SHP77 treated with DMSO at 0.1 percent for 48 hours (cell line): ENCODE data around the gene TMEM30A.

Experiments used
- DNase-seq: peaks from one replicate; lab custom pipeline; 2025; lab: John Stamatoyannopoulos, UW

The TMEM30A gene

DNA sequence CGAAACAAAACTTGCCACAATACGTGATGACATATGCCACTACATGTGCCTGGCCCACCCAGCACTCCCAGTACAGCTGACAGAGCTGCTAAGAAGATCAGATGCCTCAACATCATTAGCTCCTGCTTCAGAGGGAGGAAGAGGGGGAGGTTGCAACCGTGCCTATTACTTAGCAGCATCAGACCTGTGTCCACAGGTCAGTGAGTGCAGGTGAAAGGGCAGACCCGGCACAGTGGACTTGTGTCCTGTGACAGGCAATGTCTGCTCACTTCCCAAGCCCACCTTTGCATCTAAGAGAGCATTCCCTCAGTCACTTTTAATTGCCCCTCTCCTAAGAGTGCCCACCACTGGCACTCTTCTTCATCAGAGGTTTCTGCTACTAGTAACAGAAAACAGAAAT lies 69.3 kb downstream of the TMEM30A start:
- no peak for DNase-seq

DNA sequence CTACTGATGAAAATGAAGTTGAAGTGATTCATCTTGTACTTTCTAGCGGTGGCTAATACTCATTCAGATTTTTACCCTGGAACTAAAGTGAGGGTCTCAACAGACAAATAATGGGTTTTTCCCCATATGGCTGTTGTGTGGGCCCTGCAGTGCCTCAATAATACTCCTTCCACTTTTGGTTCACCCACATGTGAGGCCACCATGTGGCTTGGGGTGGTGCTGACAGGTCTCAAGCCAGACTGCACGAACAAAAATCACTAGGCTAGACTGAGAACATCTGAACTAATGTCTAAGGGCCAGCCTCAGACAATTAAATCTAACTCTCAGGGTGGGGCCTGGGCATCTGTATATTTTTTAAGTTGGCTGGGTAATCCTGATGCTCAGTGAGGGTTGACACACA lies 70.9 kb downstream of the TMEM30A start:
- no peak for DNase-seq

DNA sequence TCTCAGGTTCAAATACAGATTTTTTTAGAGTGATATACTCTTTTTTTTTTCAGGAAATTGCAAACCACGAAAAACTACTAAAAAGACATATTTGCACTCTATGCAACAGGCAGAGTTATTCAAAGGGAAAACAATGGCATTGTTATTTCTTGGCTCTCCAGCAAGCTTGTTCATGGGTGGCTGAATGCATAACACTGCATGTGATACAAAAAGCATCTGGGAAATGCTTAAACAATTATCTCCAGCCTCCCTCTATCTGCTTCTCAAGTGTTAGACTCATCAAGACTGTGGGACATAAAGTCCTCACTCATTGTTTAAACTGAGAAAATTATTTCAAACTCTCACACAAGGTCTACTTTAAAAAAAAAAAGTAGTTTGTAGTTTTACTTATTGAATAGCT lies 71.5 kb downstream of the TMEM30A start:
- DNase-seq, result no peak

DNA sequence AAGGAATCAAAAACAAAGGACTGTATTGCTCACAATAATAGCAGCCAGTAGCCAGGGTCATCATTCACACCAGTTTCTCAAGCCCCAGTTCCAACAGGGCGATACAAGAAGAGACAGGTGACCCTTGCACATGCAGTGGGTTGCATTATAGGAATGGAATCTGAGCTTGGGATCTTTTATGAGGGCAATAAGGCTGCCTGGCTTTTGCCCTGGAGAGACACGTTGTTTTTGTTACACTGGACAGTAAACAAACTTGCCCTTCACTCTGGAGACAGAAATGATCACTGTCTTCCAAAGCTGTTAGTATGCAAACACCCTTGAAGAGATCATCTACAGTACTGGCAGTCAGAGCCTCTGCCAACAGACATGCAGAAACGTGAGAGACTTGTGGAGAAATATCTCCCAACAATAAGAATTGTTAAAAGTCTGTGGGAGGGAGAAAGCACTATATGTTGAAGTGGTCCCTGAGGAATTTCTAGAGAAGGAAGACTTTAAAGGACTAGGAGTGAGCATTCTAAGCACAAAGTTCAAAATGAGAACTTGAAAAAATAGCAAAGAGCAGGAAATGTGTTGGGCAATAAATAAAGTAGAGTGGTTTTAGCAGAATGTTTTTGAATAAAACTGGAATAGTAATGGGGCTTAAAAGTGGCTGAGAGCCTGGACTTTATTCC lies 72.5 kb downstream of the TMEM30A start:
- DNase-seq, result no peak

DNA sequence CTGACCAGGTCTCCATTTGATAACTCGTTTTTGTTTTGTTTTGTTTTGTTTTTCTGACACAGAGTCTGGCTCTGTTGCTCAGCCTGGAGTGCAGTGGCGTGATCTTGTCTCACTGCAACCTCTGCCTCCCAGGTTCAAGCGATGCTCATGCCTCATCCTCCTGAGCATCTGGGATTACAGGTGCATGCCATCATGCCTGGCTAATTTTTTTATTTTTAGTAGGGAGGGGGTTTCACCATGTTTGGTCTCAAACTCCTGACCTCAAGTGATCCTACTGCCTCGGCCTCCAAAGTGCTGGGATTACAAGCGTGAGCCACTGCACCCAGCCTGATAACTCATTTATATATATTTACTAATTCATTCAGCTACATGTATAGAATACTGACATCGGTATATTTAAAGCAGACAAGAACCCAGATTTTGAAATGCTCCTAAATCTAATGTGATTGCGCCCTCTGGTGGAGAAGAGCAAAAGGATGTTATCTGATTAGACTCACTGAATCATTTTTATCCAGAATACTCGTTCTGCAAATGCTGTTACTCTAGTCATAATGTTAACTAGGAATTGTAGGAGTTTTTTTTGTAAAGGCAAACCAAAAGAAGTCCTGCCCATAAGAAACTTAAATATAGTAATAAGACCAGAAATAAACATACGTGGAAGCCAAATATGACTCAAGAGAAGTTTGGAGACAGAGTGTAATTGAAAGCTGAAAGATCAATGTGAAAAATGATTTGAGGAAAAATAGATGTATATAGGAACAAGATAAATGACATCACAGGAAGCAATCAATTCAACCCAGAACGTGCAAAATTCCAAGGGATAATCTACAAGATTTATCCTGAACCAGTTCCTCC lies 73.5 kb downstream of the TMEM30A start:
- DNase-seq, result peak; percentile 27

DNA sequence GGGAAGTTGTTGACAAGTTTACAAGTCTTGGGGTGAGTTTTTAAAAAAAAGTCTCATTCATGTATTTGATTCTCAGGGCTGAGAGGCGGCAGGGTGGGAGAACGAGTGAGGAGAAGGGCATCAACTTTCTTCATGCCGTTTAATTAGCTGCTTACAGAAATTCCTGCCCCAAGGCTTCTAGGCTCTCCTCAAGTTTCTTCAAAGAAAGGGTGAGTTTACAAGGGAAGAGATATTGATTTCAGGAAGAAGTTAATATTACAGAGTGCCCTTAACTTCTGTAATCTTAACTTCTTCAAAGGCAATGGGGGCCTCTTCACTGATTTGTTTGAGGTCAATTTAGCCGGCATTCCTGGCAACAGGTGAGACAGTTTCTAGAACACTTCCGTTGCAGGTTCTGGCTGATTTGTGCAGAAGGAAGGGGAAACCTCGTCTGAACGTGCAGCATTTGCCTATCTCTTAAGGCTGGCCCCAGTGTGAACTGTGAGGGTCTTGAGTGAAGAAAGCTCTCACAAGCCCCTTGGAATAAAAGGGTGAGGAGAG lies 75.3 kb downstream of the TMEM30A start:
- no peak for DNase-seq

DNA sequence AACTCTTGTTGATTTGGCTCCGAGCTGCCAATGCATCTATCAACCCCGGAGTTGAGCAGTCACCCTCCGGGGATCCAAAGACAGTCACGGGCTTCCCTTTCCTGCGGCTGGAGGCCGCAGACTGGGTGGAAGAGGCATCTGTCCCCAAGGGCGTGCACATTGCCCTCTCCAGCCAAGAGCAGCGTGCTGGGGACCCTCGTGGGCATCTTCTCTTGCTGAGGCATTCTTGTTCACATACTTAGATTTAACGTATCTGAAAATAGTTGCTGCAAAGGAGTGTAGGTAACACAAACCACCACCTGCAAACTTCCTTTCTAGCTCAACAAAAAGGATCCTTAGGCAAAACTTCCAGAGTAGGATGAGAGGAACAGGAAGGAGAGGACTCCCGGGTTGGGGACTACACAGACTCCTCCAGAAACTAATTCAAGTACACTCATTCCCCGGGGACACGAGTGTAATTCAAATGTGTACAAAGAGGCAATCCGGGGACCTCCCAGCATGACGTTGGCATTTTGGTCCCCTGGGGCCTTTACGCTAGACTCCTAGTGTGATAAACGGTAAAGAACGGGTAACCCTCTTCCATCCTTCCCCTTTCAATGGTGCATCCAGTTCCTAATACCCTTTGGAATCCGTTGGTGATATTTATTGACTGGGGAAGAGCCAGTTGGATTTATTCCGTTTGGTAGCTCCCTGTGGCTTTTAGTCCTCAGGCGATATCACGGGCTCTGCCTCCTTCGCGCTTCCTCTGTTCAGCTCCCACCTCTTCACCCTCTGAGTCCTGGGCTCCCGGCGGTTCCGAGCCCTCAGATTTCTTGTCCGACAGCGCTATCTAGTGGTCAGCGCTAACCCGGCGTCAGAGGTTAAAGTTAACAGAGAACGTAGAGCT lies 76.1 kb downstream of the TMEM30A start:
- peak; percentile 22 for DNase-seq

DNA sequence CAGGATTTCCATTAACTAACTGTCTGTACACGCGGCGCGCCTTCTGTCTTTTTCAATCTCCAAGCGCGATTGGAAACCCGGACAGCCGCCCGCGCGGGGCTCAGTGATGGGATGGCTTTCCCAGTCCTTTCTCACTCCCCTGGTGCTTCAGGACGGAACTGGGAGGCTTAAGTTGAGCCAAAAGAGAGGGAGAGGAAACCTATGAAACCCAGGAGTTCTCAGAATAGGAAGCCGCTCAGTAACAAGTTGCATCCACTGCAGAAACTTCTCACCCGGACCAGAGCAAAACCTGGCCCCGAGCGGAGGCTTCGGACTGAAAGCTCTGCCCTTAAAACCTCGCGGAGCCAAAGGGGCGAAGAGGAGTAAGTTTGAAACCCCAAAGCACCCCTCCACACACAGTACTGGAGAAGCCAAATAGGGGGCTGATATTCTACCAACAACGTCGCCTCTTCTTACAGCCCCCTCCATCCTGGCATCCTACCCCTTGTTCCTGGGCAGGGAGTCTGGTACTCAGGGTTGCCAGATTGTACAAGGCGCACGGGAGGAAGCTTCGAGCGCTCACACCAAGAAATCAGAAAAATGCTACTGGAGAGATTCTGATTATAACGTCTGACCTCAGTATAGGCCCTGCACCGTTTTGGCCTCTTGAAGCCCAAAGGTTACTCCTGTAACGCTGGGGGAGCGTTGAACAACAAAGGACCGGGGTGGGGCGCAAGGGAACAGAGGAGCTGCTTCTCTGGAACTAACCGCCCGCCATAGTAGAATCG lies 77.8 kb downstream of the TMEM30A start:
- no peak for DNase-seq

DNA sequence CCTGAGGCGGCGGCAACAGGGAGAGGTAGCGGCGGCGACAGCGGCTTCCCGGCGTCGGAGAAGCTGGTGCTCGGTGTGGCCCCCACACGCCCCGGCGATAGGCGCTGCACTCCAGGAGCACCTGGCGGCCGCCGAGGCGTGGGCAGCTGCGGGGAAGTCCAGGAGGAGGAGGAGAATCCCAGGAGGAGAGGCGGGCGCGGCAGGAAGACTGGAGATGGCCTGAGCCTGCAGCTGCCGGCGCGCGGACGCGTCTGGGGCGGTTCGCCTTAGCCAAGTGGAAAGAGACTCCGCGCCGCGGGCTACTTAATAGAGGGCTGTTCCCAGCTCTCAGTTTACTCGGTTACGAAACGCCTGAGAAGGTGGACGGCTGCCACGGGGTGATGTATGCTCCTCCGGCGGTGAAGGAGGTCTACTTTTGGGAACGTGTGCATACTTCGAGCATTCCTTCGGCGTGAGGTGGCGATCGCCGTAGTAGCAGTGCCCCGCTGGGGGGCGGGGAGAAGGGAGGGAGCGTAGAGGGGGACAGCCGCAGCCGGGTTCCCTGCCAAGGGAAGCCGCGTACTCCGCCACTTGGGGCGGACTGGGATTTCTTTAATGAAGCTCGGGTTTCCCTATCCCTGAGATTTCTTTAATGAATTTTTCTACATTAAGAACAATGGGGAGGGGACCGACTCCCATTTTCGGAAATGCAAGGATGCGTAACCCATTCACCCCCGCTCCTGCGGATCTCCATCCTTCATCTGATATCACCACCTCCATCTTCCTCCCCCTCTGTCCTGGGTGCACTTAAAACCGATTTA lies 78.6 kb downstream of the TMEM30A start, which contains the start of gene COL12A1:
Gene COL12A1 (minus strand): TSS at position 278 of the 800 bp plus-strand sequence. CDS start 3,261 bp downstream, outside the sequence.
- DNase-seq, result peak; percentile 36

DNA sequence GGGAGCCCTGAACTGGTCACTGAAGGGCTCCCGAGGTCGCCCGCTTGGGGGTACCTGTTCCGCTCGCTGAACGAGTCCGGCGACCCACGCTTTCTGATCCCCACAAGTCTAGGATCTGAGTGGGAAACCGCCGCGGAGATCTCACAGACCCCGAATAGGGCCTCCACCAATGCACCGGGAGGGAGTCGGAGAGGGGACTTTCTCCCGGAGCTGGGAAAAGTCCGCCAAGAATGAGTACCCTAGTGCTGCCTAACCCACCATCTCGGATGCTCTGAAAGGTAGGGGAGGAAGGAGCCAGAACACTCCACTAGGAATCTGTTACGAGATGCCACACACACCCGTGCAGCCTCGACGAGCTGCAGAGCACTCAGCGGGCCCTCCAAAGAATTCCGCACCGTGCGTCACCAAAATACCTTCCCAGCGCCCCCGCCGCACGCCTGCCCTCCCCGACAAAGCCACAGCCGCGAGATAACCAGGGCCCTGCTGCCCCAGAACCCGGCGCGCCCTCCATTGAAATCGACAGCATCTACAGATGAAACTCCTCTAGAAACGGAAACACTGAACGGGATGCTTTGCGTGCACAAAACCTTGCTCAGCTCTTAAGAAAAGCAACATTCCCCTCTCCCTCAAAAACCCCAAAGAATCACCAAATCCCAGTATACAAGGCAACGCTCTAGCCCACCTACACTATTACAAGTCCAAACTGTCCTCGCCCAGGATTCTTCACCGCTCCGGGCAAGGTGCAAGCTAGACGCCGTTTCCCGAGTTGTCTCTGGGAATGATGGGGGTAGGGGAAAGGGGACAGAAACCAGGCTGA lies 79.4 kb downstream of the TMEM30A start:
- DNase-seq, result peak; percentile 4

DNA sequence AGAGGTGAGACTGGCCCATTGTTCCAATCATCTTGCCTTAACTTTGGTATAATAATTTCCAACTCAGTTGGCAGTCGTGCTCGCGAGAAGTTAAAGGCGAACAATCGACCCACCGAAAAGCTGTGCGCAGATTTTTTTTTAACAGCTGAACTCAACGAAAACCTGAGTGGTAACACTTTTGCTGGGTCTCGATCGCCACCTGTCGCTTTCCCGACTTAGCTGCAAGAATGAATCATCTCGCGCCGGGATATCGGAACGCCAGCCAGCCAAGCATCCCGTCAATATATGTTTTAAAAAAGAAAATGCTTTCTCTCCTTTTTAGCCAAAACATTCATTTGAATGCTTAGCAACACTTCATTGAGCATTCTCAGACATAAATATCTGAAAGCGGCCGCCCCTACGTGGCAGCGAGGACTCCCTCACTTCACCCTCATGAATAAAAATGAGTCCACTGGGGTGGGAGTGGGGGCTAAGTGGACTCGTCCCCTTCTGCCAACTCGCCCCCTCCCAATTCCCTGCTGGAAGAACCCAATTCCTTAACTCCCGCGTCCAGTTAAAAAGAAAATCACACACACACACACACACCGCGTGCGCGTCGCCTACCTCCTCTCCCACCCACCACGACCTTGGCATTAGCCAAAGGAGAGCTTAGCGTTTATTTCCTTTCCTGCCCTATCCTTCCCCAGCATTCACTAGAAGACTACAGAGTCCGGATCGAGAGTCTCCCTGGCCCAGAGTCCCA lies 80.2 kb downstream of the TMEM30A start:
- peak; percentile 57 for DNase-seq

DNA sequence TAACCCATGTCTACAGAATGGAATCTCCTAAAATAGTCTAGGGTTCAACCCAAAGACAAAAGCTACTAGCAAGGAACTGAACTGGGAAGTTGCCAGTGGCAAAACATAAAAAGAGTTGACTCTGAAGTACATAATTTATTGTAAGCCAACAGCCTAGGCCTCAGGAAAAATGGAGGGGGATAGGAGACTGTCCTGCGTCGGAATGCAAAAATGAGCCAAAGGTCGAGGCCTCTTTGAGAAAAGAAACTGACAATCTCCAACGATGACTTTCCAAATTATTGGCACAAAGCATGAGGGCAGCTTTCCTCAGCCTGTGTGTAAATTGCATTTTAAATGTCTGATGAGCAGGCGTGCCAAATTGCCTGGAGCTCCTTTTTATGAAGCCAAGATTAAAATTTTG lies 80.9 kb downstream of the TMEM30A start:
- no peak for DNase-seq
